Caki2 (cell line): ENCODE results near the gene FEM1B. TPM values are rescaled to one million over a fixed set of nuclear protein-coding genes. Genes with fewer than 3 reads are reported as not detected.
"Not testable (repeated sequence)": the region's sequence is repeated elsewhere in the genome, so short reads cannot be mapped to it uniquely, and the experiment has no call there.

Source experiments
- DNase-seq: peaks from one replicate; pipeline ENCODE4 v3.0.0-alpha.2; 2015; ENCODE audit warnings: low read depth
- in situ Hi-C: cut with HindIII; loops from 2 replicates; pipeline ENCODE4 v1.10.0; 2016; ENCODE audit warnings: low sequenced_read_pairs, low pct_unique_long_range_greater_than_20kb, mixed read lengths
- total RNA-seq: library from RNA; depleted of rRNA; stranded (reverse); fragments of >200 nt; shearing (Covaris generic); gene quantifications from 2 replicates; pipeline ENCODE4 v1.2.3, GENCODE V29; 2014; ENCODE audit warnings: low replicate concordance; rRNA removed

The FEM1B gene
- total RNA-seq: 12.0 and 15.9 TPM in 2 replicates

DNA sequence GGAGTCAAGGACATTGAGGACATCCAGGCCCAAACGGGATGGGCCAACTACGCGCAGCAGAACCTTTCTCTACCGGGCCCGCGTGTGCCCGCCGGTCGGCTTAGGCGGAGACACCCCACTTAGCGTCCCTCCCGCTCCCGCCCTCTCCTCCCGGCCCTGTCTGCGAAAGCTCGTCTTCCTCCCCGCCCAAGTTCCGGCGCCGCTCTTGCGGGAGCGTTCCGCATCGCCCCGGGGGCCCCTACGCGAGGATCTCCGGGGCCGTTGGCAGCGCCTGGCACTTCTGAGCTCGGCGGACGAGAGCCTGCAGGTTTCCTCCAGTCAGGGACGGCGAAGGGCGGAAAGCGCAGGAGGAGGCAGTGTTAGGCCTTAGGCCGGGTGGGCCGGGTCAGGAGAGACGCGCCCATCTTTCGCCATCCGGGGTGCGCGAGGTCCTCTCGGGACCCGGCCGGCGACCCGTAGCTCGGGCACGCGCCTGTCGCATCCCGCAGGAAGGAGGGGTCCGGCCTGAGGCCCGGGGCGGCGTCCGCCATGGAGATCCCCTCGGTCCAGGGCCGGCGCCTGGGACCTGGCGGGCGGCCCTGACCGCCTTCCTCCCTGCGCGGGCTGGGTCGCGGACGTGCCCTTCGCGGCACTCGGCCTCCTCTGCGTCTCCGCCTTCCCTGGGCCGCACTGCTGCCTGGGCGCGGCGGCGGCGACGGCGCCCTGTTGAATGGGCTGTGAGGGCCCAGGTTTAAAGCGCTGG lies at the start of gene FEM1B:
FEM1B (plus strand) TSS at position 143 of the 742 bp plus-strand sequence. CDS start 673 bp downstream, outside the sequence.
- DNase-seq: peak; percentile 93
- in situ Hi-C loops: no loop called here

DNA sequence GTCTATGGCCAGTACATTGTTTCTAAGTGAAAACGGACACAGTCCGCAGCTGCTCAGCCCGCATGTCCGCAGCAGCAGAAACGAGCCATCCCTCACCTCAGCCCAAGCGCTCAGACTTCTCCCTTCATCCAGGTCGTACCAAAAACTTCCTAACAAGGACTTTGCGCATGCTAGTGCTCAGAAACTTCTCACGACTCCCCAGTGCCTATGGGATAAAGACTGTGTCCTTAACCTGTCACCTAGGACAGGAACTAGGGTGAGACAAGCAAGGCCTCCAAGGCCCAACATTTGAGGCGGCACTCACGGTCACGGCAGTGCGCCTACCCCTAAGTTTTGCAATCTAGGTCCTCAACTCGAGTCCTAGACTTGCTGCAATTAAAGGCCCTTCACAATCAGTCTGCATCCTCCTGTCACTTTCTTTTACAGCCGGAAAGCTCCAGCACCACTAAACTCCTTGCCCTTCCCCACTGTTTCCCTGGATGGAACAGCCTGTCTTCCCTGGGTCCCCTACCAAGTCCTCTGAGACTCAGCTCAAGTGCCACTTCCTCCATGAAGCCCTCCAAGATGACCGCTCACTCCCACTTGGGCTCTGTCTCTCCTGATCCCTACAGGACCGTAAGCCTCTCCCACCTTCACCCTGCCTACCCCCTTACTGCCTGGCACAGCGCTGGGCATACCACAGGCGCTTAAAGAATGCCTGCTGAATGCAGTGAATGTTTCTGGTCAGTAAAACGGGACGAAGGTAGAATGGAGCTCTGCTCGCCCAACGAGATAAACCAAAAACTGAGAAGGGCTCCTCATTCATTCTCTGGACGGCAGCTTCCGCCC lies 49.2 kb upstream of the FEM1B start:
- in situ Hi-C loops: no loop called here
- DNase-seq: peak; percentile 13

DNA sequence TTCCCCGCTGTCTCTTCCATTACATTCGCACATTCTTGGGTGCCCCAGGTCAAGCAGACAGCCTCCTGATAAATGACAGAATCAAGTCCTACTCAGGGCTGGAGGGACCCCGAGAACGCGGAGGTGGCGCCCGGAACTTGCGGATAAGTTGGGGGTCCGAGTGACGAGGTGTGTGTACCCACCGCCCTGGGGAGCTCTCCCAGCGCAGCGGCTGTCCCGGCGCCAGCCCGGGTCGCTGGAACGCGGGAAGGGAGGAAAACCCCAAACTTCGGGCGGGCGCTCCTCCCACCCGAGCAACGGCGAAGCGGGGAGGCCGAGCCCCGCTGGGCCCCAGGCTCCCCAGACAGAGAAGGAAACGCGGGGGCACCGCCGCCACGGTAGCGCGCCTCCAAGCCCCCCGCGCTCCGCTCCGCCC lies 48.6 kb upstream of the FEM1B start:
- no peak for DNase-seq
- in situ Hi-C loops: no loop called here

DNA sequence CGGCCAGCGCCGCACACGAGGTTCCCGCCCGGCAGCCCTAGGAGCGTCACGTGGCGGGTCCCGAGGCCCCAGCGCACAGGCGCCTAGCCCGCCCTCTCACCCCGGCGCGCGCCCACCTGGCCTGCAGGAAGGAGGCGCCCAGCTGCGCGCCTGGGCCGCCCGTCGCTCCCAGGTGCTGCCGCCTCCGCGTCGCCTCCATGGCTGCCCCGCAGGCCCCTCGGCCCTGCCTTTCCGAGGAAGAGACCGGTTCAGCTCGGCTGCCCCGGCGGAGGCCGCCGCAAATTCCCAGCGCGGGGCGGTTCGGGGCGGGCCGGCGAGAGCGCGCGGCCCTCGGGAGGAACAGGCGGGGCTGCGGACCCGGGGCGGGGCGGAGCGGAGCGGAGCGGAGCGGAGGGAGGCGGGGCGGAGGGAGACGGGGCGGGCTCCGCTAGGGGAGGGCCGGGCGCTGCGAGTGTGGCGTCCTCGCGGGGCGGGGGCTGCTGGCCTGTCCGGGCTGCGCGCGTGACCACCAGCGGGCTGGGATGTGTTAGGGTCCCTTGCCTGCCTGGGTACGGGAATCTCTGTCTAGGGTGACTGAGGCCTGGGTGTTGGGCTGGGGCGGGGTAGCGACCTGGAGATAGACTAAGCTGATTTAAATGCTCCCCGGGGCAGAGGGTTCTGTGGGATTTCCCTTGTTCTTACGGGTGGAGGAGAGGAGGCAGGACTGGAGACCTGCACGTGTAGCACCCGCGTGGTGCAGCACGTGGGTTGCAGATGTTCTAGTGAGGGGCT lies 48.0 kb upstream of the FEM1B start, which contains the start of gene CLN6:
CLN6 (minus strand) TSS at position 343 of the 771 bp plus-strand sequence; CDS start at position 199, 144 bp downstream.
- in situ Hi-C loops: no loop called here
- peak; percentile 84 for DNase-seq

DNA sequence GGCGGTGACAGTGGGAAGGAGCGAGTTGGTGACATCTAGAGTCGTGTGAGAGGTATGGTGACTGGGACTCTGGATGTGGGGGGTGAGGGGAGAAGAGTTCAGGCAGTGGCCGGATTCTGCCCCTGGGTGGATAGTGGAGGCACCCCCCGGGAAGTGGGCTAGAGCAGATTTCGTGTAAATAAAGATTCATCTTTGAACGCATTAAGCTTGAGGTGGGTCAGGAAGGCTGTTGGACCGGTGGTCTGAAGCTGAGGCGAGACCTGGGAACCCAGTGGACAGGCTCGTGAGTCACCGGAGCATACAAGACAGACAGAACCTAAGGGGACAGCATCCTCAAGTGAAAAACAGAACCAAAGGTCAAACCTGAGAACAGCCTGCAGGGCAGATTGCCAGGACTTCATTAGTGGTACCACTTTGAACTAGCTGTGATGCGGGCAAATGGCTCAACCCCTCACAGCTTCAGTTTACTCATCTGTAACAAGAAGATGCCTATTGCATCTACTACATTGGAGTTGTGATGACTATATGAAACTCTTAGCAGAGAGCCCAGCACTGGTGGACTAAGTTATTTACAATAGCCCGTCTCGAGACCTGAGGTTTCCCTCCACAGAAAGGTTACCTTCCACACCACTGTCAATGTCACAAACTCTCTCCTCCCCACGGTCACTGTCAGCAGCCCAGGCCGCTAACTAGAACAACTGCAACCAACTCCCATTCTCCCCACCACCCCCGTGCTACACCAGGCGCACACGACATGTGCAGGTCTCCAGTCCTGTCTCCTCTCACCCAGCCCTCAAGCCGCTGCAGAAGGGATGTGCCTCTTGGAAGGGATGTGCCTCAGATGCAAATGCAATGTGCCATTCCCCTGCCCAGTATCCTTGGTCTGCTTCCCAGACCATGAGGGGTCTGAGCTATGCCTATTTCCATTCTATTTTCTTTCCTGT lies 47.1 kb upstream of the FEM1B start:
- in situ Hi-C loops: no loop called here
- no peak for DNase-seq

DNA sequence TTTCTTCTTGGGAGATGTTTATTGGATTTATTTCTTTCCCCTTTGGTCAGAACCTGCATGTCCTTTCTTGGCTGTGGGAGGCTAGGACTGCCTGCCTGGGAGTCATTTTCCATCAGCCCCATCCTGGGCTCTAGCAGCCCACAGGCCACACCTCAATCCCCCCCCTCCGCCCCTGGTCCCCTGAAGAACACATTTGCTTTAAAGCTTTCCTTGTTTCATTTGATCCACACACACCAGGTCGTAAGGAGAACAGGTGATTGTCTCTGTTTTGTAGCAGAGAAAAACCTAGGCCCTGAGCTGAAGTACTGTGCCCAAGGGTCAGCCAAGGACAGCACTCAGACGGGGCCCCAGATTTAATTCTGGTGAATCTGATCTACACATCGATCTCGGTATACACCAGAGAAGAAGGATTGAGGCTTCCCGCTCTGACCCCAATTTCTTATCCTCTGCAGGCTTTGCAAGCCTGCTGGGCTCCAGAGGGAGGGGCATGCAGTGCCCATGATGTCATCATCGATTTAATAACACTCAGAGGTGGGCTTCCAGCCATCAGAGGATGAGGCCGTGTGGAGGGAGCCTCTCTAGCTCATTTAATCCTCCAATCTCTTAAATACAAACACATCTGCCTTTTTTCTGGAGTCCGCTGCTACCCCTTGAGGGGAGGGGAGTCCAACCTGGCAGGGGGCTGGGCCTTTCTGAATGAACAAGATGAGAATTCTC lies 46.3 kb upstream of the FEM1B start:
- no peak for DNase-seq
- in situ Hi-C loops: no loop called here

DNA sequence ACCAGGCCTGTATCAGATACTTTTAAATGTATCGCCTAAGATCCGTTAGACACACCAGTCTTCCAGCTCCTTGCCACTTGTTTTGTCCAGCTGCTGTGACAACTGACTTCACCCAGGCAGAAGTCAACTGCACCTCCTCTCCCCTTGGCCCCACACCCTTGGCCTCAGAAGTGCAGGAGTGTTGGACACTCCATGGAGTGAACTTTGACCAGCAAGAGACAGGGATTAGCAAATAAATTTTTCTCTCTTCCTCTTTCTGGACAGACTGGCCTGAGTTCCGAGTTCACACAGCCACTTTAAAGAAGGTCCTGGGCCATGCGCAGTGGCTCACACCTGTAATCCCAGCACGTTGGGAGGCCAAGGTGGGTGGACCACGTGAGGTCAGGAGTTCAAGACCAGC lies 45.1 kb upstream of the FEM1B start:
- DNase-seq: no peak
- in situ Hi-C loops: no loop called here

DNA sequence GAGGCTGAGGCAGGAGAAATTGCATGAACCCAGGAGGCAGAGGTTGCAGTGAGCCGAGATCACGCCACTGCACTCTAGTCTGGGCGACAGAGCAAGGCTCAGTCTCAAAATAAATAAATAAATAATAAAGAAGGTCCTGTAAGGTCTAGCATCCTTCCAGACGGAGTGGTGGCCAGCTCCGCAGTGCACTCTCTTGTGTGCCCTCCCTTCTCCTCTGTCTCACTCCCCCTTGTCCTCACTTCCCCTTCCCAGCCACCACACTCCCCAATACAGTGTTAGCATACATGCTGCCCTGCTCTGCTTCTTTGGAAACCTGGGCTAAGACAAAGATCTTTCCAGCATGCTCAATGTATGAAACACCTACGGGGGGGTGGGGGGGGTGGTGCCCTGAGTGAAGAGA lies 44.6 kb upstream of the FEM1B start:
- no peak for DNase-seq
- in situ Hi-C loops: no loop called here

DNA sequence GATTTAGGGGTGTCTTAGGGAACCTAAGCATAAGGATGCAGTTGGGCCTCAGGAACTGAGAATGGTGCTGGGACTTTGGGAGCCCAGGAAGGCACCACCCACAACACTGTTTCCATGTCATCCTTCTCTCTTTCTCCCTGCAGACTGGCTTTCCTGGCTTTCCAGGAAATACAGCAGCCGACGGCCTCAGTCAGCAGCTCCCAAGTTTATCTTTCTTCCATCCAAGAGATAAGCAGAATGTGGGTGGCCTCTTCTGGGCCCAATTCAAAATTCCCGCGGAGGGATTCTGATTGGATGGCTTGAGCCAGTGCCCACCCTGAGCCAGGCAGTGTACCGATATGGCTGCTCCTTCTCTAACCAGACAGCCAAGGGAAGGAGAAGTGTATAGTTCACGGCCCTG lies 43.5 kb upstream of the FEM1B start:
- DNase-seq: no peak
- in situ Hi-C loops: no loop called here

DNA sequence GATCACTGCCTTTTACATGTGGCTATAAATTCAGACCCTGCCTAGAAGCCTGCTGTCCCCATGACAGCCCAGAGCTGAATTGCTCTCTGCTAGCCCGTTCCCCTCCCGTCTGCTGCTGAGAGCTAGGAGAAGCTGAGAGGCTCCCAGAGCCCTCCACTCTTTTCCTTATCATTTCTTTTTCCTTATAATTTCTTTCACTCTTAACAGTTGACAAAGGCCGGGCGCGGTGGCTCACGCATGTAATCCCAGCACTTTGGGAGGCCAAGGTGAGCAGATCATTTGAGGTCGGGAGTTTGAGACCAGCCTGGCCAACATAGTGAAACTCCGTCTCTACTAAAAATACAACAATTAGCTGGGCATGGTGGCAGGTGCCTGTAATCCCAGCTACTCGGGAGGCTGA lies 43.0 kb upstream of the FEM1B start:
- in situ Hi-C loops, DNase-seq: not testable (repeated sequence)

DNA sequence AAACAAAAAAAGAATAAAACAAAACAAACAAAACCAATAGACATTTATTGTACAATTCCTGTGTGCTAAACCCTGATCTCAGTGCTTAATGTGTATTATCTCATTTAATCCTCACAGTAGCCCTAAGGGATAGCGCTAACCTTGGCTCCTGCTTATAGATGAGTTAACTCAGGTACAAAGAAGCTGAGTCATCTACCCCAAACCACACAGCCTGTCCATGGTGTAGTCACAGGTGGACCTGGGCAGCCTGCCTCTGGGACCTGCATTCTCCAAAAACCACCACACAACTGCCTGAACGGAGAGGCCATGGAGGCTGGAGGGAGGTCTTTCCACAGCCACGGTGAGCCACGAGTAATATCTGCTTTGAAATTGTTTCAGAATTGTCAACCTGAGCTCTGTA lies 42.5 kb upstream of the FEM1B start:
- no peak for DNase-seq

DNA sequence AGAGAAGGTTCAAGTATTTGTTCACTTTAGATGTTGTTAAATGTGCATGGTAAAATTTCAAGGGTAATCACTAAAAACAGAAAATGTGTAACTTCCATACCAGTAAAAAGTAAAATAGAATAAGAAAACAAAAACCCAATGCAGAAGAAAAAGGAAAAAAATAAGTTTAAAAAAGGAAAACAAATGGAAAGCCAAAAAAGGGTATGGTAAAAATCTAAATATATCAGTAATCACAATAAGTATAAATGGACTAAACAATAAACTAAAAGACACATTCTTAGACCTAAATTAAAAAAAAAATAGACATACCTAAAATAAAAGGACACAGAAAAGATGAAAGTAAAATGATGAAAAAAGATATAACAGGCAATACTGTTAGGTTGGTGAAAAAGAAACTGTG lies 38.5 kb upstream of the FEM1B start:
- no peak for DNase-seq
- in situ Hi-C loops: no loop called here

More for the DNA sequence above, 42.5 kb upstream of the FEM1B start:
- in situ Hi-C loops: no loop called here

DNA sequence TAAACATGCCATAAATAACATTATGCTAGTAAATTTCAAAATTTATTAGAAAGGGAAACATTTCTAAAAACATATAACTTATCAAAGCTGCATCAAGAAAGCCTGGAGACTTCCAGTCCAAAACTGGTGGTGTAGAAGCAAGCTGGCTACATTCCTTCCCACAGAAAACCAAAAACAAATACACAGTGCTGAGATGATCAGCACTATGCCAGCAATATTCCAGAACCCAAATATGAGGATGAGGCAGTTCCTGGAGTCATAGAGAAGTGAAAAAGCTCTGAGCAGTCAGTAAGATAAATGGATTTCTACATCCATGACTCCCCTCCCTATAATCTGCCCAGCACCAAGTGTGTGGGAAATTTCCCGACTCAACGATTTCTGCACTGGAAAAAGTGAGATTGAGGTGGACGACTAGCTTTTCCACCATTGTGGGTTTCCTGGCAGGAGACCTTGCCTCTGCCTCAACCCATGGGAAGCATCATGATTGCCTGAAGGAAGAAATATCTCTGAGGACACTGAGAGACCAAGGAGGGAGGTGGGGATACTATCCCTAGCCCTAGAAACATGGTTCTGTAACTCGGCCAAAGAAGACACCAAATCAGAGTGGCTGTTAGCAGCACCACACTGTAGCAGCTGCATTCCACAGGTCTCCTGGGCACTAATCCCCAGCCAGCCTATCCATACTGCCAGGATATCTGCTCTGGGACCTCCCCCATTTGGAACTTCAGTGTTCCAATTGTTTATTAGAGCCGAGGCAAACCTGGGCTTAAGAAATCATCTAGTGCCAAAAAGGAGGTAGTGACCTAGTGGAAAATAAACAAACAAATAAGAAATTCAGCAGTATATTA lies 36.2 kb upstream of the FEM1B start:
- no peak for DNase-seq
- in situ Hi-C loops: no loop called here

DNA sequence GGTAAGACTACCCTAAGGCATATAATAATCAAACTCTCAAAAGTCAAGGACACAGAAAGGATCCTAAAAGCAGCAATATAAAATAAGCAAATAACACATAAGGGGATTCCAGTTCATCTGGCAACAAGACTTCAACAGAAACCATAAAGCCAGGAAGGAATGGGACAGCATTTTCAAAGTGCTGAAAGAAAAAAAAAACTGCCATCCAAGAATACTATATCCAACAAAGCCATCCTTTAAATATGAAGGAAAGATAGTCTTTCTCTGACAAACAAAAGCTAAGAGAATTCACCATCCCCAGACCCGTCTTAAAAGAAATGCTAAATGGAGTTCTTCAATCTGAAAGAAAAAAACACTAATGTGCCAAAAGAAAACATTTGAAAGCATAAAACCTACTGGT lies 33.3 kb upstream of the FEM1B start:
- DNase-seq: no peak
- in situ Hi-C loops: no loop called here

DNA sequence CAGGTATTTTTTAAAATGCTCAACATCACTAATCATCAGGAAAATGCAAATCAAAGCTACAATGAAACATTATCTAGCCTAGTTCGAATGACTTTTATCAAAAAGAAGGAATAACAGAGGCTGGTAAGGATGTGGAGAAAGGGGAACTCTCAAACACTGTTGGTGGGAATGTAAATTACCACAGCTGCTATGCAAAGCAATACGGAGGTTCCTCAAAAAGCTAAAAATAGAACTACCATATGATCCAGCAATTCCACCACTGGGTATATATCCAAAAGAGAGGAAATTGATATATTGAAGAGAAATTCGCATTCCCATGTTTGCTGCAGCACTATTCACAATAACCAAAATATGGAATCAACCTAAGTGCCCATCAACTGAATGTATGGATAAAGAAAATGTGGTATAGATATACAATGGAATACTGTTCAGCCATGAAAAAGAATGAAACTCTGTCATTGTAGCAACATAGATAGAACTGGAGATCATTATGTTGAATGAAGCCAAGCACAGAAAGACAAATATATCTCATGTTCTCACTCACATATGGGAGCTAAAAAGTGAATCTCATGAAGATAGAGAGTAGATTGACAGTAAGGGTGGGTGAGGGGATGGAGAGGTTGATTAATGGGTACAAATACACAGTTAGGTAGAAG lies 28.4 kb upstream of the FEM1B start:
- DNase-seq: no peak
- in situ Hi-C loops: no loop called here
